HK-2 (cell line): ENCODE results near the gene USP34.

Experiments
- DNase-seq: peaks from one replicate; pipeline ENCODE4 v3.0.0-alpha.2; 2018; ENCODE audit not compliant: unreplicated experiment

Gene USP34

GRCh38 chr2:61368687-61369665 is 101.9 kb downstream of the USP34 start:
- no peak for DNase-seq

- no peak for DNase-seq
Observed at GRCh38 chr2:61367177-61367576, 103.7 kb downstream of the USP34 start.

GRCh38 chr2:61363580-61363979 is 107.3 kb downstream of the USP34 start:
- DNase-seq = no peak

- DNase-seq = no peak
Observed at GRCh38 chr2:61362873-61363272, 108.0 kb downstream of the USP34 start.

GRCh38 chr2:61361068-61361467 is 109.8 kb downstream of the USP34 start:
- DNase-seq = no peak

- no peak for DNase-seq
Observed at GRCh38 chr2:61359058-61359457, 111.8 kb downstream of the USP34 start.

- no peak for DNase-seq
Observed at GRCh38 chr2:61357681-61358080, 113.2 kb downstream of the USP34 start.

GRCh38 chr2:61356958-61357350 is 113.9 kb downstream of the USP34 start:
- DNase-seq = no peak

GRCh38 chr2:61356261-61356957 is 114.5 kb downstream of the USP34 start:
- no peak for DNase-seq

- no peak for DNase-seq
Observed at GRCh38 chr2:61354543-61355197, 116.2 kb downstream of the USP34 start.

- DNase-seq = no peak
Observed at GRCh38 chr2:61353909-61354308, 117.0 kb downstream of the USP34 start.

GRCh38 chr2:61350777-61351176 is 120.1 kb downstream of the USP34 start:
- DNase-seq = no peak

- no peak for DNase-seq
Observed at GRCh38 chr2:61343141-61343540, 127.7 kb downstream of the USP34 start.

GRCh38 chr2:61340242-61340641 is 130.6 kb downstream of the USP34 start:
- no peak for DNase-seq

GRCh38 chr2:61338447-61338846 is 132.4 kb downstream of the USP34 start:
- no peak for DNase-seq

GRCh38 chr2:61335187-61335586 is 135.7 kb downstream of the USP34 start:
- DNase-seq = no peak

- DNase-seq = no peak
Observed at GRCh38 chr2:61334466-61334865, 136.4 kb downstream of the USP34 start.

GRCh38 chr2:61328707-61329251 is 142.1 kb downstream of the USP34 start:
- DNase-seq = no peak

- no peak for DNase-seq
Observed at GRCh38 chr2:61327173-61327572, 143.7 kb downstream of the USP34 start.

GRCh38 chr2:61326423-61326822 is 144.5 kb downstream of the USP34 start:
- DNase-seq = no peak

GRCh38 chr2:61320181-61320580 is 150.7 kb downstream of the USP34 start:
- DNase-seq = no peak

GRCh38 chr2:61318553-61318952 is 152.3 kb downstream of the USP34 start:
- DNase-seq = no peak
